K562 (cell line): Measurements from ENCODE around the gene GRM5. TPM values are rescaled to one million over a fixed set of nuclear protein-coding genes. Genes with fewer than 3 reads are reported as not detected.

ENCODE experiments used
- ATAC-seq: fragments of 200-7000 bp; cut with Tn5 transposase; 3 replicates; pipeline ENCODE4 v1.9.1; 2020; ENCODE audit warnings: moderate library complexity
- BruUV-seq: library from RNA; stranded (reverse); fragments of 400-500 nt; replicated peaks from 2 replicates; lab custom pipeline; 2021; lab: Mats Ljungman, UMichigan
- CTCF ChIA-PET: fragments of 300-600 bp; formaldehyde crosslinking; extraction: SDS; loops from one replicate; lab custom pipeline; 2021; ENCODE audit warnings: low intra/inter-chr PET ratio; lab: Yijun Ruan, JAX
- POLR2A ChIA-PET: fragments of 300-600, 350-650 bp; sonication (Branson Sonifier 250); formaldehyde crosslinking; extraction: SDS; loops from one replicate; lab custom pipeline; 2021; ENCODE audit warnings: antibody characterized with exemption, inconsistent platforms; lab: Yijun Ruan, JAX
- DNase-seq, 4 experiments: peaks; one replicate each; pipeline versions ENCODE4 v3.0.0 to v3.0.0-alpha.2; 2011 to 2018; ENCODE audit warnings: low spot score in 3 of 4, mixed read lengths in 3 of 4; ENCODE audit errors: extremely low read depth in 1 of 4
- FAIRE-seq: peaks from 2 replicates; lab custom pipeline; 2011; peaks lifted over from hg19 to GRCh38; lab: Jason Lieb, UNC
- H2AFZ ChIP-seq: 2 replicates; pipeline ENCODE4 v1.6.0; 2011; ENCODE audit warnings: low read depth, low read length, control low read depth, inconsistent platforms
- H3K27ac ChIP-seq: fragments of 200-600 bp; 3 replicates; pipeline ENCODE4 v1.8.0; 2011; ENCODE audit warnings: low read depth, mild to moderate bottlenecking, control low read depth, inconsistent platforms, low read length, moderate library complexity, mixed read lengths; ENCODE audit errors: extremely low read depth
- H3K27me3 ChIP-seq, 2 experiments: fragments of 300-600 bp in 1 of 2; 2 replicates in 1 of 2; 3 replicates in 1 of 2; pipeline versions ENCODE4 v1.6.0 to v1.8.0; 2011; ENCODE audit warnings: inconsistent platforms in 2 of 2, low read length in 2 of 2, mild to moderate bottlenecking in 1 of 2, mixed read lengths in 1 of 2, moderate library complexity in 1 of 2; ENCODE audit not compliant: control insufficient read depth in 2 of 2, insufficient read depth in 2 of 2
- H3K36me3 ChIP-seq: fragments of 300-600 bp; 3 replicates; pipeline ENCODE4 v1.8.0; 2011; ENCODE audit warnings: mild to moderate bottlenecking, low read length, inconsistent platforms; ENCODE audit not compliant: control insufficient read depth, insufficient read depth
- H3K4me1 ChIP-seq, 2 experiments: fragments of 200-600 bp in 1 of 2; replicated peaks in 1 of 2; 2 replicates in 1 of 2; 3 replicates in 1 of 2; pipeline versions ENCODE4 v1.5.1 to v1.8.0; 2011; ENCODE audit warnings: inconsistent platforms in 2 of 2, low read length in 2 of 2, mild to moderate bottlenecking in 1 of 2, mixed read lengths in 1 of 2, moderate library complexity in 1 of 2; ENCODE audit not compliant: control insufficient read depth in 2 of 2, insufficient read depth in 2 of 2
- H3K4me2 ChIP-seq: 2 replicates; pipeline ENCODE4 v1.6.1; 2011; ENCODE audit warnings: low read length, control low read depth, inconsistent platforms, mixed read lengths; ENCODE audit not compliant: insufficient read depth
- H3K4me3 ChIP-seq: fragments of 200-600 bp; sonication (generic), shearing (Covaris generic); 2 replicates; pipeline ENCODE4 v1.5.1; 2016; ENCODE audit warnings: control low read depth, inconsistent platforms
- H3K79me2 ChIP-seq: fragments of 200-600 bp; 3 replicates; pipeline ENCODE4 v1.8.0; 2011; ENCODE audit warnings: low read length, inconsistent platforms; ENCODE audit not compliant: control insufficient read depth, insufficient read depth
- H3K9ac ChIP-seq, 2 experiments: 2 replicates each; pipeline versions ENCODE4 v1.6.0 to v1.6.1; 2011; ENCODE audit warnings: low read depth in 2 of 2, low read length in 2 of 2, control low read depth in 1 of 2, inconsistent platforms in 1 of 2, mild to moderate bottlenecking in 1 of 2, mixed read lengths in 1 of 2; ENCODE audit not compliant: insufficient read depth in 1 of 2
- H3K9me1 ChIP-seq: one replicate; pipeline ENCODE4 v1.6.0; 2011; ENCODE audit warnings: inconsistent platforms, mild to moderate bottlenecking, low read length, moderate library complexity; ENCODE audit not compliant: control insufficient read depth, insufficient read depth
- H3K9me3 ChIP-seq: replicated peaks from 2 replicates; pipeline ENCODE4 v1.5.1; 2011; ENCODE audit warnings: low read depth, low read length, inconsistent platforms; ENCODE audit not compliant: control insufficient read depth, insufficient read depth
- H4K20me1 ChIP-seq: replicated peaks from 2 replicates; pipeline ENCODE4 v1.6.1; 2011; ENCODE audit warnings: low read length, inconsistent platforms, mixed read lengths; ENCODE audit not compliant: control insufficient read depth, insufficient read depth
- CCNT2 ChIP-seq: IDR thresholded peaks from 2 replicates; pipeline ENCODE4 v1.6.1; 2011; ENCODE audit warnings: borderline replicate concordance, low read depth, mild to moderate bottlenecking, moderate library complexity, mixed read lengths, low read length; ENCODE audit not compliant: insufficient read length; ENCODE audit errors: extremely low read depth
- DPF2 ChIP-seq: fragments of 450-650 bp; IDR thresholded peaks from 2 replicates; pipeline ENCODE4 v1.6.1; 2016
- E2F4 ChIP-seq: sonication (generic); formaldehyde crosslinking; IDR thresholded peaks from 2 replicates; pipeline ENCODE4 v1.8.0; 2022; ENCODE audit warnings: mild to moderate bottlenecking, low read depth, missing genetic modification reagents
- EP400 ChIP-seq: fragments of 450-650 bp; IDR thresholded peaks from 2 replicates; pipeline ENCODE4 v1.6.1; 2017; ENCODE audit warnings: antibody characterized with exemption, mild to moderate bottlenecking, moderate library complexity
- FIP1L1 ChIP-seq: fragments of 200-400 bp; formaldehyde crosslinking; IDR thresholded peaks from 2 replicates; pipeline ENCODE4 v1.6.1; 2018; ENCODE audit warnings: mild to moderate bottlenecking, low read depth, low read length; ENCODE audit not compliant: poor library complexity, severe bottlenecking
- HSF4 ChIP-seq: fragments of 250-450 bp; sonication (Bioruptor Pico); IDR thresholded peaks from 2 replicates; pipeline ENCODE4 v2.1.2; 2022; ENCODE audit warnings: mild to moderate bottlenecking, moderate library complexity, borderline replicate concordance
- MCM2 ChIP-seq: fragments of 450-650 bp; IDR thresholded peaks from 2 replicates; pipeline ENCODE4 v1.6.1; 2017; ENCODE audit warnings: low read depth, mild to moderate bottlenecking
- MEF2A ChIP-seq: IDR thresholded peaks from 2 replicates; pipeline ENCODE4 v1.6.1; 2011; ENCODE audit warnings: low read depth, mild to moderate bottlenecking, low read length, moderate library complexity; ENCODE audit not compliant: control insufficient read depth
- NEUROD1 ChIP-seq: fragments of 150-350 bp; IDR thresholded peaks from 2 replicates; pipeline ENCODE4 v1.6.1; 2014; ENCODE audit warnings: borderline replicate concordance, low read length, low read depth; ENCODE audit not compliant: partially characterized antibody
- NFIX ChIP-seq: fragments of 250-450 bp; sonication (Bioruptor Pico); IDR thresholded peaks from 2 replicates; pipeline ENCODE4 v1.4.0; 2020; ENCODE audit warnings: low read depth, mild to moderate bottlenecking, moderate library complexity
- NR2C1 ChIP-seq, 2 experiments: fragments of 450-650 bp; IDR thresholded peaks; 2 replicates each; pipeline ENCODE4 v1.6.1; 2017; ENCODE audit warnings: mild to moderate bottlenecking in 2 of 2, antibody characterized with exemption in 1 of 2, inconsistent platforms in 1 of 2, missing compliant biosample characterization in 1 of 2, missing genetic modification characterization in 1 of 2
- PREB ChIP-seq: sonication (generic); formaldehyde crosslinking; IDR thresholded peaks from 2 replicates; pipeline ENCODE4 v1.8.1; 2023; ENCODE audit warnings: mild to moderate bottlenecking, missing genetic modification reagents
- SMARCC2 ChIP-seq: fragments of 450-650 bp; IDR thresholded peaks from 2 replicates; pipeline ENCODE4 v1.6.1; 2017; ENCODE audit warnings: antibody characterized with exemption, moderate library complexity, mild to moderate bottlenecking, low read depth
- STAG1 ChIP-seq: sonication (generic); formaldehyde crosslinking; IDR thresholded peaks from 2 replicates; pipeline ENCODE4 v1.5.0; 2020; ENCODE audit warnings: missing genetic modification reagents, borderline replicate concordance
- WHSC1 ChIP-seq: IDR thresholded peaks from one replicate; pipeline ENCODE4 v1.6.1; 2012; ENCODE audit warnings: low read length, control low read depth, inconsistent platforms
- ZNF184 ChIP-seq: sonication (generic); formaldehyde crosslinking; IDR thresholded peaks from 2 replicates; pipeline ENCODE4 v1.5.0; 2020; ENCODE audit warnings: missing genetic modification reagents
- ZNF224 ChIP-seq: sonication (generic); formaldehyde crosslinking; IDR thresholded peaks from 2 replicates; pipeline ENCODE4 v1.8.0; 2022; ENCODE audit warnings: mild to moderate bottlenecking, missing genetic modification reagents
- ZNF282 ChIP-seq: sonication (generic); formaldehyde crosslinking; IDR thresholded peaks from 2 replicates; pipeline ENCODE4 v1.8.1; 2023; ENCODE audit warnings: missing genetic modification reagents
- WGBS: fragments of 100-300 bp; shearing (Covaris generic); methylation state at CpG from one replicate; pipeline ENCODE4 v1.1.6; 2016; ENCODE audit warnings: low coverage, mixed read lengths; ENCODE audit not compliant: insufficient coverage; ENCODE audit errors: missing lambda C conversion rate; 5-methylcytosine and 5-hydroxymethylcytosine counted together
- in situ Hi-C: fragments of 300-500 bp; cut with MboI; formaldehyde crosslinking; loops from 4 replicates; pipeline ENCODE4 v1.15.0; 2018; ENCODE audit warnings: inconsistent platforms, mixed read lengths
- intact Hi-C: fragments of 100-400 bp; cut with micrococcal nuclease; formaldehyde crosslinking; loops from 2 replicates; pipeline ENCODE4 v1.14.2; 2022
- polyA plus RNA-seq, 8 experiments: library from polyadenylated mRNA; depleted of rRNA in 4 of 8; stranded (reverse) in 5 of 8; unstranded in 3 of 8; fragments of >200 nt; fragmentation: Nextera tagmentation in 2 of 8; fragmentation: Illumina TruSeq in 1 of 8; extraction: Ambion mirVana in 2 of 8; extraction: Trizol in 1 of 8; gene quantifications; 2 replicates each; pipeline versions ENCODE4 v1.2.1 to v1.2.3, GENCODE V29; 2011 to 2014; ENCODE audit warnings: inconsistent platforms in 1 of 8, missing spikeins in 1 of 8
- total RNA-seq, 7 experiments: library from RNA; depleted of rRNA in 6 of 7; stranded (reverse); fragments of >200 nt in 6 of 7; fragmentation: Illumina TruSeq in 2 of 7; extraction: Trizol in 2 of 7; gene quantifications; 2 replicates each; pipeline versions ENCODE4 v1.2.1 to v1.2.3, GENCODE V29; 2011 to 2021; ENCODE audit warnings: low replicate concordance in 1 of 7

The GRM5 gene
- total and polyA plus RNA-seq, 9 of the 15 experiments (the other 6 are each of a cell fraction or from before 2014, with no cell fraction given) = not detected

GRCh38 chr11:88544656-88545280, 521.0 kb downstream of the GRM5 start (continued):
- TF ChIP-seq SMARCC2 (no peak), PREB (no peak), ZNF282 (CRISPR knock-in tag) (no peak)

GRCh38 chr11:88543902-88544655, 521.7 kb downstream of the GRM5 start:
- H3K79me2 ChIP-seq = no peaks in the 10 kb centered on the region
- H3K9me1 ChIP-seq = no peaks in the 10 kb centered on the region
- no peaks in the 10 kb centered on the region for H4K20me1 ChIP-seq
- in situ Hi-C loops (loop anchor here (10.0 kb wide), 1 partner anchor 1189 kb away; no protein-coding TSS in a partner anchor), intact Hi-C loops (loop anchor here (1.0 to 2.0 kb wide), 6 partner anchors 379 to 1191 kb away; no protein-coding TSS in a partner anchor)
- FAIRE-seq (peak; percentile 98), ATAC-seq (peak; percentile 100), DNase-seq (peak; percentile 67 to 85 (median 72))
- POLR2A ChIA-PET = no interaction called here
- H3K27me3 ChIP-seq = no peaks in the 10 kb centered on the region
- no peaks in the 10 kb centered on the region for H3K36me3 ChIP-seq
- 10% methylated on average over 5 of the region's 5 CpGs for whole genome bisulfite sequencing
- H3K4me3 ChIP-seq = no peak overlapping the region
- no peak overlapping the region for H3K9ac ChIP-seq
- CTCF ChIA-PET = interaction anchor here (0.6 to 4.1 kb wide), 6 partner anchors 18 to 528 kb away, joined by 3 to 22 read pairs (median 4); no protein-coding TSS in a partner anchor
- peak overlapping the region; percentile 82 for H2AFZ ChIP-seq
- peak overlapping the region; percentile 48 for H3K4me2 ChIP-seq
- BruUV-seq = no TSS peak
- H3K9me3 ChIP-seq = no peaks in the 10 kb centered on the region
- no peaks in the 10 kb centered on the region; a peak in 1 of 5 replicates for H3K4me1 ChIP-seq
- H3K27ac ChIP-seq = no peak overlapping the region
- no peak for TF ChIP-seq ZNF224 (CRISPR knock-in tag)
- no peak for TF ChIP-seq NFIX (CRISPR knock-in tag)
- TF ChIP-seq E2F4 (CRISPR knock-in tag) = no peak
- peak; percentile 88; the same call in 1 of the 2 replicates for TF ChIP-seq STAG1 (CRISPR knock-in tag)
- no peak for TF ChIP-seq ZNF184 (CRISPR knock-in tag)
- TF ChIP-seq CCNT2 = no peak
- TF ChIP-seq DPF2 = no peak
- TF ChIP-seq EP400 = no peak
- no peak for TF ChIP-seq HSF4 (CRISPR knock-in tag)
- TF ChIP-seq FIP1L1 = no peak
- TF ChIP-seq NEUROD1 = no peak
- no peak for TF ChIP-seq MEF2A
- no peak for TF ChIP-seq NR2C1 (IDR thresholded peaks at IDR 0.05)
- TF ChIP-seq NR2C1 (tag; IDR thresholded peaks at IDR 0.05) = no peak
- TF ChIP-seq MCM2 = no peak
- TF ChIP-seq WHSC1 = no peak
